ENCODE measurements around the gene MACROH2A1. TPM values are rescaled to one million over a fixed set of nuclear protein-coding genes. Genes with fewer than 3 reads are reported as not detected.

The MACROH2A1 gene
- total RNA-seq, 2 donors from 2014 or later = 84.8 to 173 TPM

- H3K27me3 Mint-ChIP-seq = no peaks in the 10 kb centered on the region
- no peaks in the 10 kb centered on the region for H3K9me3 Mint-ChIP-seq
- ATAC-seq (replicated peaks) = no peak
- no peak overlapping the region for H3K27ac Mint-ChIP-seq
- H3K4me1 Mint-ChIP-seq = no peaks in the 10 kb centered on the region
- H3K36me3 Mint-ChIP-seq (ENCODE audit: low read depth) = peaks cover 60% of the 10 kb centered on the region
- no peak overlapping the region for H3K4me3 Mint-ChIP-seq
These were observed 65.1 kb downstream of the MACROH2A1 start for GRCh38 chr5:135333732-135334515.

- ATAC-seq (replicated peaks) = no peak
- Mint-ChIP-seq H3K4me1 (no peaks in the 10 kb centered on the region), H3K4me3 (no peak overlapping the region)
These were observed 66.4 kb downstream of the MACROH2A1 start for GRCh38 chr5:135332519-135333150.

GRCh38 chr5:135331612-135332011 lies 67.4 kb downstream of the MACROH2A1 start:
- ATAC-seq (replicated peaks) = no peak
- no peaks in the 10 kb centered on the region for H3K4me1 Mint-ChIP-seq
- H3K27ac Mint-ChIP-seq = no peak overlapping the region
- no peak overlapping the region for H3K4me3 Mint-ChIP-seq
- H3K36me3 Mint-ChIP-seq (ENCODE audit: low read depth) = peaks cover 56% of the 10 kb centered on the region
- H3K27me3 Mint-ChIP-seq = no peaks in the 10 kb centered on the region
- H3K9me3 Mint-ChIP-seq = no peaks in the 10 kb centered on the region

More at GRCh38 chr5:135332519-135333150, 66.4 kb downstream of the MACROH2A1 start:
- Mint-ChIP-seq H3K27ac (no peak overlapping the region), H3K9me3 (no peaks in the 10 kb centered on the region), H3K36me3 (ENCODE audit: low read depth) (peaks cover 59% of the 10 kb centered on the region), H3K27me3 (no peaks in the 10 kb centered on the region)

GRCh38 chr5:135330798-135331096 lies 68.3 kb downstream of the MACROH2A1 start:
- Mint-ChIP-seq H3K9me3 (no peaks in the 10 kb centered on the region), H3K4me1 (no peaks in the 10 kb centered on the region), H3K4me3 (no peak overlapping the region), H3K36me3 (ENCODE audit: low read depth) (peaks cover 48% of the 10 kb centered on the region), H3K27me3 (no peaks in the 10 kb centered on the region), H3K27ac (no peak overlapping the region)
- ATAC-seq (replicated peaks) = no peak

- Mint-ChIP-seq H3K27me3 (no peaks in the 10 kb centered on the region), H3K27ac (no peak overlapping the region), H3K9me3 (no peaks in the 10 kb centered on the region), H3K4me1 (no peaks in the 10 kb centered on the region), H3K4me3 (no peak overlapping the region), H3K36me3 (ENCODE audit: low read depth) (peaks cover 42% of the 10 kb centered on the region)
- no peak for ATAC-seq (replicated peaks)
These were observed 68.9 kb downstream of the MACROH2A1 start for GRCh38 chr5:135329913-135330797.

GRCh38 chr5:135329066-135329912 lies 69.7 kb downstream of the MACROH2A1 start:
- H3K9me3 Mint-ChIP-seq = no peaks in the 10 kb centered on the region
- no peaks in the 10 kb centered on the region for H3K27me3 Mint-ChIP-seq
- H3K4me1 Mint-ChIP-seq = no peaks in the 10 kb centered on the region
- H3K36me3 Mint-ChIP-seq (ENCODE audit: low read depth) = peaks cover 33% of the 10 kb centered on the region
- H3K27ac Mint-ChIP-seq = no peak overlapping the region
- no peak overlapping the region for H3K4me3 Mint-ChIP-seq
- no peak for ATAC-seq (replicated peaks)

- H3K4me3 Mint-ChIP-seq = no peak overlapping the region
- H3K27ac Mint-ChIP-seq = no peak overlapping the region
- H3K9me3 Mint-ChIP-seq = no peaks in the 10 kb centered on the region
- H3K36me3 Mint-ChIP-seq (ENCODE audit: low read depth) = peaks cover 22% of the 10 kb centered on the region
- H3K4me1 Mint-ChIP-seq = no peaks in the 10 kb centered on the region
- no peak for ATAC-seq (replicated peaks)
- H3K27me3 Mint-ChIP-seq = no peaks in the 10 kb centered on the region
These were observed 70.8 kb downstream of the MACROH2A1 start for GRCh38 chr5:135328128-135328687.

- Mint-ChIP-seq H3K27ac (no peak overlapping the region), H3K4me3 (no peak overlapping the region), H3K4me1 (no peaks in the 10 kb centered on the region), H3K36me3 (ENCODE audit: low read depth) (peaks cover 16% of the 10 kb centered on the region), H3K9me3 (no peaks in the 10 kb centered on the region), H3K27me3 (no peaks in the 10 kb centered on the region)
- no peak for ATAC-seq (replicated peaks)
These were observed 71.5 kb downstream of the MACROH2A1 start for GRCh38 chr5:135327429-135328127.

- no peak for ATAC-seq (replicated peaks)
- Mint-ChIP-seq H3K27me3 (no peaks in the 10 kb centered on the region), H3K9me3 (no peaks in the 10 kb centered on the region), H3K4me1 (no peaks in the 10 kb centered on the region), H3K4me3 (no peak overlapping the region), H3K27ac (no peak overlapping the region), H3K36me3 (ENCODE audit: low read depth) (peaks cover 7% of the 10 kb centered on the region)
These were observed 72.5 kb downstream of the MACROH2A1 start for GRCh38 chr5:135326296-135327254.

GRCh38 chr5:135324897-135325650 lies 74.0 kb downstream of the MACROH2A1 start:
- Mint-ChIP-seq H3K4me3 (no peak overlapping the region), H3K36me3 (ENCODE audit: low read depth) (peaks cover 3% of the 10 kb centered on the region), H3K4me1 (no peaks in the 10 kb centered on the region), H3K27ac (no peak overlapping the region), H3K27me3 (no peaks in the 10 kb centered on the region), H3K9me3 (no peaks in the 10 kb centered on the region)
- peak; percentile 70 for ATAC-seq (replicated peaks)

GRCh38 chr5:135324160-135324559 lies 74.9 kb downstream of the MACROH2A1 start:
- no peaks in the 10 kb centered on the region for H3K9me3 Mint-ChIP-seq
- H3K27me3 Mint-ChIP-seq = no peaks in the 10 kb centered on the region
- H3K27ac Mint-ChIP-seq = no peak overlapping the region
- H3K36me3 Mint-ChIP-seq (ENCODE audit: low read depth) = no peaks in the 10 kb centered on the region
- ATAC-seq (replicated peaks) = no peak
- no peak overlapping the region for H3K4me3 Mint-ChIP-seq
- no peaks in the 10 kb centered on the region for H3K4me1 Mint-ChIP-seq

GRCh38 chr5:135323701-135324132 lies 75.3 kb downstream of the MACROH2A1 start:
- Mint-ChIP-seq H3K4me1 (no peaks in the 10 kb centered on the region), H3K27ac (no peak overlapping the region), H3K27me3 (no peaks in the 10 kb centered on the region), H3K9me3 (no peaks in the 10 kb centered on the region), H3K36me3 (ENCODE audit: low read depth) (no peaks in the 10 kb centered on the region), H3K4me3 (no peak overlapping the region)
- ATAC-seq (replicated peaks) = no peak
